ENCODE data around the gene SLIT3.

DNA sequence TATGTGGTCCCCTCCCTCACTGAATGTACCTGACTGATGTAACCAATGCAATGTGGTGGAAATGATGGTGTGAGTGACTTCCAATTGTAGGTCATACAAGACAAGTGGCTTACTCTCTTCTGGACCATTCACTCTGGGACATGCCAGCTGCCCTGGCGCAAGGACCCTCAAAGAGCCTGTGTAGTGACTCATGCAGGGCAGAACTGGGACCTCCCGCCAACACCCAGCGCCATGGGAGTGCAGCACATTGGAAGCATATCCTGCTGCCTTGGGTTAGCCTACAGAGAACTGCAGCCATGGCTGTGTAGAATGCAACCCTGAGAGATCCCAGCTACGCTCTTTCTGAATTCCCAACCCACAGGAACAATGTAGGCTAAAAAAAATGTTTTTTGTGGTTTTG is 631.8 kb downstream of the SLIT3 start:
- TF ChIP-seq, protein P1, sequence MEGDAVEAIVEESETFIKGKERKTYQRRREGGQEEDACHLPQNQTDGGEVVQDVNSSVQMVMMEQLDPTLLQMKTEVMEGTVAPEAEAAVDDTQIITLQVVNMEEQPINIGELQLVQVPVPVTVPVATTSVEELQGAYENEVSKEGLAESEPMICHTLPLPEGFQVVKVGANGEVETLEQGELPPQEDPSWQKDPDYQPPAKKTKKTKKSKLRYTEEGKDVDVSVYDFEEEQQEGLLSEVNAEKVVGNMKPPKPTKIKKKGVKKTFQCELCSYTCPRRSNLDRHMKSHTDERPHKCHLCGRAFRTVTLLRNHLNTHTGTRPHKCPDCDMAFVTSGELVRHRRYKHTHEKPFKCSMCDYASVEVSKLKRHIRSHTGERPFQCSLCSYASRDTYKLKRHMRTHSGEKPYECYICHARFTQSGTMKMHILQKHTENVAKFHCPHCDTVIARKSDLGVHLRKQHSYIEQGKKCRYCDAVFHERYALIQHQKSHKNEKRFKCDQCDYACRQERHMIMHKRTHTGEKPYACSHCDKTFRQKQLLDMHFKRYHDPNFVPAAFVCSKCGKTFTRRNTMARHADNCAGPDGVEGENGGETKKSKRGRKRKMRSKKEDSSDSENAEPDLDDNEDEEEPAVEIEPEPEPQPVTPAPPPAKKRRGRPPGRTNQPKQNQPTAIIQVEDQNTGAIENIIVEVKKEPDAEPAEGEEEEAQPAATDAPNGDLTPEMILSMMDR (IDR thresholded peaks at IDR 0.05; ENCODE audit: poor library complexity) = no peak
- TF ChIP-seq EZH2phosphoT487 (IDR thresholded peaks at IDR 0.05; ENCODE audit: low read depth, severe bottlenecking, unreplicated experiment) = no peak
